NCI-H2029 treated with DMSO at 0.1 percent for 48 hours (cell line): ENCODE results near the gene SURF2.

Experiments
- DNase-seq: peaks from one replicate; lab custom pipeline; 2025; lab: John Stamatoyannopoulos, UW

Gene SURF2

GRCh38 chr9:133354766-133355165, 1.6 kb upstream of the SURF2 start:
- no peak for DNase-seq

DNA sequence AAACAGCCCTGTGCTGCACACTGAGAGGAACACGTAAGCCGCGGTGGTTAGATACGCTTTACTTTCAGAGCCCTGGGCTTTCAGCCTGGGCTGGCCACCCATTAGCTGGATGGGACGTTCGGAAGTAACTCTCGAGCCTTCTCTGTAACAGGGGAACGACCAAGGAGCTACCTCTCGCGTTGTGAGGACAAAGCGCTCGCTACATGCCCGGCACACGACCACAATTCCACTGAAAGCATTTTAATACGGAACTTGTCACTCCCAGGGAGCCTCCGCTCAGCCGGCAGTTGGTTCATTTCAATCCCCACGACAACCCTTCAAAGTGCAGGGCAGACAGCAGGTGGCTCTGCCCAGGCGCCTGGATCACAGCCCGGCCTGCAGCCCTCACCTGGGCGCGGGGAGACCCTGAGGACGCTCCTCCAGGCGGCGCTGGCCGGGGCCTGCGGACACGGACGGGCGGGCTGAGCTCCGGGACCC, 431 bp upstream of the SURF2 start:
- DNase-seq, result no peak

DNA sequence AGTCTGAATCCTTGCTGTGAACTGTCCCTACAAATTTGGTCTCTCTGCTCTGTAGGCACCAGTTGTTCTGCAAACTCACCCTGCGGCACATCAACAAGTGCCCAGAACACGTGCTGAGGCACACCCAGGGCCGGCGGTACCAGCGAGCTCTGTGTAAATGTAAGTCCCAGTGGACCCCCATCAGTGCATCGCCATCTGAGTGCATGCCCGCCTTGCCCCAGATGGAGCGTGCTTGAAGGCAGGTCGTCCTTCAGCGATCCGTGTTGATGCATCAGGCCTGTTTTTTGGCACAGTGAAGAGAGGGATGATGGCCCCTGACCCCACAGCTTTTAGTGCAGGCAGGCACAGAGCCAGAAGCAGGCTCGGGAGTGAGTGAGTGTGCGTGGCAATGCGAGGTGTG, 1.3 kb downstream of the SURF2 start:
- DNase-seq, result no peak

- DNase-seq, result no peak
Observed at GRCh38 chr9:133359399-133360175, 3.2 kb downstream of the SURF2 start.

DNA sequence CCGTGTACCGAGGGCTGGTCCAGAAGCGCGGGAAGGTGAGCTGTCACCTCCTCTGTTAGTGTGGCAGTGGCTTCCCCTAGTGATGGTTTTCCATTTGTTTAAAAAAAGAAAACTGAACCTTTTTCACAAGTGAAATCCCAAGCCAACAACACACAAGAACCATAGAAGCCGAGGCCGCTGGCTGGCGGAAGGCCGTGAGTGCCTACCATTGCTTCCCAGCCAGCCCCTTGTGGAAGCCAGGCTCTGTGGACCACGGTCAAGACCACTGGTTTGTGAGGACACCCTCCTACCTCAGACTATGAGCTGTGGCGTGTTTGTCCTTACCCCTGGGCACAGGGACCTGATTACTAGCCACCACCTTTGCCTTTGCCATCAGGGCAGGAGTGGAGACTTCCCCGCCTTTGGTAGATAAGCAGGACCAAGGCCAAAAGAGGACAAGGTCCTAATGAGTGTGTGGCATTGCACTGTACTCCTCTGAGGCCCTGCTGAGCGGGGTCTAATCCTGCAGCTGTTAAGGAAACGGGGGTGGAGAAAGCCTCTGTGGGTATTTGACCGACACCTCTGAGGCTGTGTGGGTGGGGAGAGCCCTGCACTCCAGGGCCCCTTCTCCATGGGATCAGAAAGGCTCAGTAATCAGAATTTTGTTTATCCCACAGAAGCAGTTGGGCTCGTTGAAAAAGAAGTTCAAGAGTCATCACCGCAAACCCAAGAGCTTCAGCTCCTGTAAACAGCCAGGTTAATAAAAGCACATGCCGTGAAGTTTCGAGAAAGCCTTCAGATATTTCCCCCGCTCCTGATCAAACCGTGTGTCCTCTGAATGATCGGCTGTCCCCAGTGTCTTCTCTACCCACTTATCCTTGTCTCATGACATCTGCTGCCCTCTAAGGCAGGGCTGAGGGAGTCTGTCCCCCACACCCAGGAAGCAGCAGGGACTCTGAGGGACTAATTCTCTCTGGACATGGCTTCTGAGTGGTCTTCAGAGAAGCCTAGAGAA, 4.3 kb downstream of the SURF2 start:
- DNase-seq, result no peak

- DNase-seq, result no peak
Observed at GRCh38 chr9:133361507-133362092, 5.2 kb downstream of the SURF2 start.

GRCh38 chr9:133362359-133363044, 6.2 kb downstream of the SURF2 start:
- DNase-seq, result no peak

- no peak for DNase-seq
Observed at GRCh38 chr9:133366435-133366834, 10.1 kb downstream of the SURF2 start.

DNA sequence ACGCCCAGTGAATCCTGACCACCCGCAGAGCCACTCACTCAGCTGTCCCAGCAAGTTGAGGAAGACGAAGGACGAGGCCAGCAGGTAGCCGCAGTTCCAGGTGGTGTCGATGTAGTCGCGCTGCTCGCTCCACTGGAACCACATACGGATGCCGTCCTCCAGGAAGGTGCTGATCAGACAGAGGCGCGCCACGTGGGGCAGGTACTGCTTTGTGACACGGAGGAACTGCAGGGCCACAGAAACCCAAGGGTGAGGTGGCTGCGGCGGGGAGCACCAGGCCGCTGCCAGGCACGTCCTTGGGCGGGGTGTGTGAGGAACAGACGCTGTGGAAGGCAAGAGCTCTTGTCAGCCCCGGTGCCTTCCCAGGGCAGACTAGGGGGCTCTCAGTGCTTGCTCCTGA, 10.9 kb downstream of the SURF2 start:
- no peak for DNase-seq

GRCh38 chr9:133367778-133368177, 11.4 kb downstream of the SURF2 start:
- no peak for DNase-seq

GRCh38 chr9:133368249-133368881, 12.0 kb downstream of the SURF2 start:
- DNase-seq, result no peak

DNA sequence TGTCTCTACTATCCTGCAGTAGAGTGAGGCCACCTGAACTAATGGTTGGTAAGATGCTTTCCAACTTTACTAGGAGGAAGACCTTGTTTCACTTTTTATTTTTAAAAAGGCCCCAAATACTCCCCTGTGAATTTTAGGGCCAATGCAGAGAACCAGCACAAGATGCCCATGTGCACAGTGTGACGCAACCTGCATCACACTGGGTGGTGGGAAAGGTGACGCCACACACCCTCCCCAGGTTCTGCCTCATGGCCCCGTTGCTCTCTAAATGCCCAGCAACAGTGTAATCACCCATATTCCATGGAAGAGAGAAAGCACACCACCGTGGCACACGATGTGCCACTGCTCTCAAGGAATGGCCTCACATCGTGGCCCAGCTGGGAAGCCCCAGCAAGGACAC, 13.1 kb downstream of the SURF2 start:
- no peak for DNase-seq

GRCh38 chr9:133369933-133370332, 13.6 kb downstream of the SURF2 start:
- no peak for DNase-seq

DNA sequence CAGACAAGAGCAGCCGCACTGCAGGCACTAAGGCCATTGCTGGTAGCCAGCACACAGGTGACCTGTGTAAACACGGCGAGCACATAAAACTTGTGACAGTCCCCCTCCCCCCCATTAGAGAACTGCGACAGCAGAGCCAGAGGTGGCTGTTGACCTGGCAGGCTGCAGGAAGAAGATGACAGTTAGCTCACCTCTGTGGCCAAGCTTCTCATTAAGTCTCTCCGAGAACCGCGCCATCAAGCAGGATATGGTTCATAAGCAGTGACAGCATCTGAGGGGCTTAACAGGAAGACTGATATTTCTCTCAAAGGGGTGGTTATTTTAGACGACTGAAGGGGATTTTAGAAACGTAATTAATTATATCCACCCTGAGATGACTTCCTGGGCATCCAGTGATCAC, 14.3 kb downstream of the SURF2 start:
- no peak for DNase-seq

GRCh38 chr9:133371261-133371711, 14.9 kb downstream of the SURF2 start:
- no peak for DNase-seq

DNA sequence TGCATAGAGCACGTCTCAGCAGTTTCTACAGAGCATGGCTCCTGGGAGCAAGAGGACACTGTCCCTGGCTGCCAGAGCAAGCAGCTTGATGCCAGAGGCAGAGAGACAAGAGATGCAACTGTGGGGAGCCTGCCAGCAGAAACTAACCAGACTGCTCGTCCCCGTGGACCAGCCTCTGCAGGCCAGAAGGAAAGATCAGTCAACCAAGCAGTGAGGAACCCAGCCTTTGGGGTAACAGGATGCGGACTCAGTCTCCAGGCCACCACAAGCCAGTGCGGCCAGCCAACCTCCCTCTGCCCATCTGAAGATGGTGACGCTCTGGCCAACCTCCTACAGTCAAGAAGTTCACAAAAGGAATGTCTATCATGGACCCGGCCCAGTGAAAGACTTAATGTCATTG, 15.8 kb downstream of the SURF2 start:
- DNase-seq, result no peak

DNA sequence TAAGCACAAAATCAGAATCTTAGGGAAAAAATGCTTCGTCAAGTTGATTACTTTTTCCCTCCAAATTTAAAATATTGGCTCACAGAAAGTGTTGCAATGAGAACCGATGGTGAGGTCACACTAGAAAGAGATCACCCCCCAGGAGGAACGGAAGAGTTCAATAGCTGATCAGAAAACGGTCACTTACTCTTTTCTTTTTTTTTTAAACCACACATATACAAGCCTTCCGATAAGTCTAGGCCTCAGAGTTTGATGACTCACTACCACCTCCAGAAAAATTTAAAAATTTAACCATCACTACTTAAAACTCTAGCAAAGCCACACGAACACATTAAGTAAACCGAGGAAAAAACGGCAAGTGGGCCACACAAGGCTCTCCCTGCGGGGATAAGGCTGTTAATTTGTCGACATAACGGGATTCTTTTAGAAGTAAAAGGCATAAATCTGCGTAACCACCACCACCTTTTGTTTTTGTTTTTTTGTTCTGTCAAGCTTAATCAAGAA, 18.3 kb downstream of the SURF2 start:
- no peak for DNase-seq

- DNase-seq, result no peak
Observed at GRCh38 chr9:133375116-133375723, 18.9 kb downstream of the SURF2 start.

GRCh38 chr9:133375724-133376654, 19.6 kb downstream of the SURF2 start, which contains the start of the genes STKLD1 and SURF4:
TSS of gene STKLD1 (plus strand) at chr9:133376366. CDS start at chr9:133376474, 108 bp downstream.
TSS of gene SURF4 (minus strand) at chr9:133376060. CDS start at chr9:133375969, 91 bp downstream.
- DNase-seq, result peak; percentile 73
